ENCODE data around the gene TTYH3. TPM values are rescaled to one million over a fixed set of nuclear protein-coding genes. Genes with fewer than 3 reads are reported as not detected.
"Not testable (repeated sequence)": the region's sequence is repeated elsewhere in the genome, so short reads cannot be mapped to it uniquely, and the experiment has no call there.

The TTYH3 gene
- total and polyA plus RNA-seq, 2 of the 13 experiments (the other 11 are each of a cell fraction or from before 2014, with no cell fraction given) = 26.3 to 50.0 TPM

DNA sequence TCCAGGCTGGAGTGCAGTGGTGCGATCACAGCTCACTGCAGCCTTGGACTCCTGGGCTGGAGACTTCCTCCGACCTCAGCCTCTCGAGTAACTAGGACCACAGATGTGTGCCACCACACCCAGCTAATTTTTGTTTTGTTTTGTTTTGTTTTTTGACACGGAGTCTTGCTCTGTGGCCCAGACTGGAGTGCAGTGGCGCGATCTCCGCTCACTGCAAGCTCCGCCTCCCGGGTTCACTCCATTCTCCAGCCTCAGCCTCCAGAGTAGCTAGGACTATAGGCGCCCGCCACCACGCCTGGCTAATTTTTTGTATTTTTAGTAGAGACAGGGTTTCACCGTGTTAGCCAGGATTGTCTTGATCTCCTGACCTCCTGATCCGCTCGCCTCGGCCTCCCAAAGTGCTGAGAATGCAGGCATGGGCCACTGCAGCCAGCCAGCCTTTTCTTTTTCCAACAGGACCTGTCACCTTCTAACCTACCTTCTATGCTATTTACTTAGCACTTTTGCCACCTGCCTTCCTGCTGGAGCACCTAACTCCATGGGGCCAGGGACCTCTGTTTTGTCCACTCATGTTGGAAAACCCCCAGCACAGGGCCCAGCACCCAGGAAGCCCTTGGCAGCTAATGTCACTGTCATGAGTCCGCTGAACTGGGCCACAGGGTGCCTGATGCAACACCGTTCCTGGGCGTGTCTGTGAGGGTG is 61.8 kb downstream of the TTYH3 start:
- H3K4me3 ChIP-seq (replicated peaks in 1 of 3; ENCODE audit: insufficient read depth in 1 of 3, low read depth in 2 of 3, low read length in 3 of 3) = peak overlapping the region; percentile 32 to 58 (median 49); a peak in 5 of 6 replicates
- CTCF ChIA-PET (ENCODE audit: low intra/inter-chr PET ratio, low total read pairs); H3K79me2 ChIP-seq (ENCODE audit: insufficient read depth, low read length); H3K27ac ChIP-seq (ENCODE audit: extremely low read length, insufficient read depth, low read length); H4K20me1 ChIP-seq (ENCODE audit: insufficient read depth, low read length); BruUV-seq (replicated peaks); intact Hi-C loops (cut with micrococcal nuclease; ENCODE audit: unreplicated experiment); FAIRE-seq; in situ Hi-C loops (cut with HindIII; ENCODE audit: extremely low pct_ligation_motif_present, low pct_unique_long_range_greater_than_20kb); H3K9me3 ChIP-seq (ENCODE audit: low read length); H3K36me3 ChIP-seq (replicated peaks in 1 of 2; ENCODE audit: control insufficient read depth in 1 of 2, insufficient read depth in 2 of 2, low read length in 2 of 2); TF ChIP-seq GABPA (IDR thresholded peaks at IDR 0.05; ENCODE audit: low read depth, low read length): not testable (repeated sequence)
- peaks cover 43% of the 10 kb centered on the region for H3K4me1 ChIP-seq (ENCODE audit: insufficient read depth, low read length)
- peak overlapping the region; percentile 42 for H2AFZ ChIP-seq (ENCODE audit: low read length)
- peak overlapping the region; percentile 85 for H3K4me2 ChIP-seq (ENCODE audit: low read depth, low read length)
- peak overlapping the region; percentile 38; the same call in 1 of the 2 replicates for H3K9ac ChIP-seq (ENCODE audit: insufficient read depth, low read depth, low read length)
- DNase-seq (ENCODE audit: low spot score) = peak; percentile 40
- 7% methylated on average over 17 of the region's 19 CpGs for WGBS (ENCODE audit: low lambda C conversion rate)
- peak; percentile 78 for ATAC-seq
- POLR2A ChIA-PET = interaction anchor here (1.2 kb wide), 1 partner anchor 16 kb away, joined by 5 read pairs; no protein-coding TSS in a partner anchor
- H3K27me3 ChIP-seq (ENCODE audit: control insufficient read depth in 1 of 2, insufficient read depth in 2 of 2, low read length in 2 of 2) = peaks cover 11 to 52% of the 10 kb centered on the region in 2 experiments
- 0 out of 2 replicates have a peak, but pooled peaks have one; percentile 13 for TF ChIP-seq ZNF644 (CRISPR knock-in tag; IDR thresholded peaks at IDR 0.05; ENCODE audit: low read depth)
- TF ChIP-seq ZSCAN25 (CRISPR knock-in tag; IDR thresholded peaks at IDR 0.05) = peak; percentile 39; the same call in 1 of the 2 replicates
- 0 out of 2 replicates have a peak, but pooled peaks have one; percentile 36 for TF ChIP-seq HOXA5 (CRISPR knock-in tag; IDR thresholded peaks at IDR 0.05)
- TF ChIP-seq ZFX (CRISPR knock-in tag; IDR thresholded peaks at IDR 0.05; ENCODE audit: low read depth) = peak; percentile 60; the same call in 1 of the 2 replicates
- TF ChIP-seq GABPA (CRISPR knock-in tag; IDR thresholded peaks at IDR 0.05; ENCODE audit: low read depth) = peak; percentile 15; the same call in 1 of the 2 replicates
- TF ChIP-seq, protein P1, sequence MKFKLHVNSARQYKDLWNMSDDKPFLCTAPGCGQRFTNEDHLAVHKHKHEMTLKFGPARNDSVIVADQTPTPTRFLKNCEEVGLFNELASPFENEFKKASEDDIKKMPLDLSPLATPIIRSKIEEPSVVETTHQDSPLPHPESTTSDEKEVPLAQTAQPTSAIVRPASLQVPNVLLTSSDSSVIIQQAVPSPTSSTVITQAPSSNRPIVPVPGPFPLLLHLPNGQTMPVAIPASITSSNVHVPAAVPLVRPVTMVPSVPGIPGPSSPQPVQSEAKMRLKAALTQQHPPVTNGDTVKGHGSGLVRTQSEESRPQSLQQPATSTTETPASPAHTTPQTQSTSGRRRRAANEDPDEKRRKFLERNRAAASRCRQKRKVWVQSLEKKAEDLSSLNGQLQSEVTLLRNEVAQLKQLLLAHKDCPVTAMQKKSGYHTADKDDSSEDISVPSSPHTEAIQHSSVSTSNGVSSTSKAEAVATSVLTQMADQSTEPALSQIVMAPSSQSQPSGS (CRISPR knock-in tag; IDR thresholded peaks at IDR 0.05) = peak; percentile 45; the same call in 1 of the 2 replicates
- TF ChIP-seq MED1 (CRISPR knock-in tag; IDR thresholded peaks at IDR 0.05) = peak; percentile 46; the same call in 1 of the 2 replicates
- 0 out of 2 replicates have a peak, but pooled peaks have one; percentile 62 for TF ChIP-seq ZNF512B (CRISPR knock-in tag; IDR thresholded peaks at IDR 0.05; ENCODE audit: borderline replicate concordance)
- TF ChIP-seq, protein P2, sequence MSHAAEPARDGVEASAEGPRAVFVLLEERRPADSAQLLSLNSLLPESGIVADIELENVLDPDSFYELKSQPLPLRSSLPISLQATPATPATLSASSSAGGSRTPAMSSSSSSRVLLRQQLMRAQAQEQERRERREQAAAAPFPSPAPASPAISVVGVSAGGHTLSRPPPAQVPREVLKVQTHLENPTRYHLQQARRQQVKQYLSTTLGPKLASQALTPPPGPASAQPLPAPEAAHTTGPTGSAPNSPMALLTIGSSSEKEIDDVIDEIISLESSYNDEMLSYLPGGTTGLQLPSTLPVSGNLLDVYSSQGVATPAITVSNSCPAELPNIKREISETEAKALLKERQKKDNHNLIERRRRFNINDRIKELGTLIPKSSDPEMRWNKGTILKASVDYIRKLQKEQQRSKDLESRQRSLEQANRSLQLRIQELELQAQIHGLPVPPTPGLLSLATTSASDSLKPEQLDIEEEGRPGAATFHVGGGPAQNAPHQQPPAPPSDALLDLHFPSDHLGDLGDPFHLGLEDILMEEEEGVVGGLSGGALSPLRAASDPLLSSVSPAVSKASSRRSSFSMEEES (CRISPR knock-in tag; IDR thresholded peaks at IDR 0.05) = peak; percentile 24; the same call in 1 of the 2 replicates
- TF ChIP-seq, protein P3, sequence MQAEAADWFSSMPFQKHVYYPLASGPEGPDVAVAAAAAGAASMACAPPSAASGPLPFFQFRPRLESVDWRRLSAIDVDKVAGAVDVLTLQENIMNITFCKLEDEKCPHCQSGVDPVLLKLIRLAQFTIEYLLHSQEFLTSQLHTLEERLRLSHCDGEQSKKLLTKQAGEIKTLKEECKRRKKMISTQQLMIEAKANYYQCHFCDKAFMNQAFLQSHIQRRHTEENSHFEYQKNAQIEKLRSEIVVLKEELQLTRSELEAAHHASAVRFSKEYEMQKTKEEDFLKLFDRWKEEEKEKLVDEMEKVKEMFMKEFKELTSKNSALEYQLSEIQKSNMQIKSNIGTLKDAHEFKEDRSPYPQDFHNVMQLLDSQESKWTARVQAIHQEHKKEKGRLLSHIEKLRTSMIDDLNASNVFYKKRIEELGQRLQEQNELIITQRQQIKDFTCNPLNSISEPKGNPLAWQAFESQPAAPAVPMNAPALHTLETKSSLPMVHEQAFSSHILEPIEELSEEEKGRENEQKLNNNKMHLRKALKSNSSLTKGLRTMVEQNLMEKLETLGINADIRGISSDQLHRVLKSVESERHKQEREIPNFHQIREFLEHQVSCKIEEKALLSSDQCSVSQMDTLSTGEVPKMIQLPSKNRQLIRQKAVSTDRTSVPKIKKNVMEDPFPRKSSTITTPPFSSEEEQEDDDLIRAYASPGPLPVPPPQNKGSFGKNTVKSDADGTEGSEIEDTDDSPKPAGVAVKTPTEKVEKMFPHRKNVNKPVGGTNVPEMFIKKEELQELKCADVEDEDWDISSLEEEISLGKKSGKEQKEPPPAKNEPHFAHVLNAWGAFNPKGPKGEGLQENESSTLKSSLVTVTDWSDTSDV (CRISPR knock-in tag; IDR thresholded peaks at IDR 0.05) = 0 out of 2 replicates have a peak, but pooled peaks have one; percentile 27
- TF ChIP-seq TFAP4 (IDR thresholded peaks at IDR 0.05; ENCODE audit: borderline replicate concordance, low read depth) = peak; percentile 13; the same call in 1 of the 2 replicates
- TF ChIP-seq NFATC3 (CRISPR knock-in tag; IDR thresholded peaks at IDR 0.05) = 0 out of 2 replicates have a peak, but pooled peaks have one; percentile 17

Data from HepG2 (cell line).